Limb (tissue), 2 donors: ENCODE results near the gene CDC14C.

Experiments used
- DNase-seq, 2 donors: peaks; one replicate each; pipeline ENCODE4 v3.0.0-alpha.2; 2016; ENCODE audit errors: extremely low spot score in 2 of 2

The CDC14C gene

GRCh38 chr7:48971173-48971572, 46.8 kb downstream of the CDC14C start:
- no peak for DNase-seq

- DNase-seq: no peak
Measured at GRCh38 chr7:48976253-48976652, 51.9 kb downstream of the CDC14C start.

DNA sequence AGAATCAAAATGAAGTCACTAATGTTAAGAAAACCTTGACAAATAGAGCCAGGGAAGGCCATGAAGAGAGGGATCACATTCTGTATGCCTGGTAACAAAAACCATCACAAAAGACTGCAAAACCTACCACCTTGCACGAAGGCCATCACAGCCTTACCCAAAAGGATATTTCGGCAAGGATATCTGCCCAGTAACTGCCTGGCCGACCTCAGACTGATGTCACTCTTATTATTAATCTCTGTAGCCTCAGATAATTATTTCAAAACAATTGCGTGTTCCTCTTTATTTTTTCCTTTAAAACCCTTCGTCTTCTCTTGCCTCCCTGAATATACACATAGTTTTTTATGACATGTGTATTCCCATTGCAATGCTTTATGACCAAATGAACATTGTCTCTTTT, 52.5 kb downstream of the CDC14C start:
- DNase-seq: no peak
